ENCODE data around the gene NAV2.

Gene NAV2

DNA sequence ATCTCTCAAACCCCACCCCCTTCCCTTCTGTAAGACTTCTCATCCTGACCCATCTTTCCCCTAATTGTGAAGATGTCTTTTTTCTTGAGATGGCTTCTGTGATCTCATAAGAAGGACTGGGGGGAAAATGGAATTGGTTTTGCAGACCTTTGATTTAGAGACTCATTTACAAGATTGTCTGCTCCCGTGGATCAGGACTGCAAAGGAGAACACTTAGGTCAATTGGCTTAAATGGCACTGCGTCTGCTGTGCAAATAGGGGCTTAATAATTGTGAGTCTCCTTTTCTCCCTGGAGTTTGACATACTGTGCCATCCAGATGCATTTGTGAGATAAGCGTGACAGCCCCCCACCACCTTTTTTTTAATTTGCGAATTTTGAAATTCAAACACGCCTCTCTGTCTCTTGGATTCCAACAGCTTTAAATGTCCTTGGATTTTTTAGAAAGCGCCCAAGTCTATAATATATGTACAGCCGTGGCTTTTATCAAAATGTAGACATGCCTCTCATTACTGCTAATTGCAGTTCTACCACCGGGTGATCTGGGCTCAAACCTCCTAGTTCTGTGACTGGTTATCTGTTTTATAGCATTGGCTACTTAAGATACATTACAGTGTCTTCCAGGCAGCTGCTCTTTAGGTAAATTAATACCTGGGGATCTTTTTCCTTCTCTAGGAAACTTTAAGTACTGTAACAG is 297.7 kb downstream of the NAV2 start:
- no peak for DNase-seq (ENCODE audit: low read depth)
- TF ChIP-seq, protein P1, sequence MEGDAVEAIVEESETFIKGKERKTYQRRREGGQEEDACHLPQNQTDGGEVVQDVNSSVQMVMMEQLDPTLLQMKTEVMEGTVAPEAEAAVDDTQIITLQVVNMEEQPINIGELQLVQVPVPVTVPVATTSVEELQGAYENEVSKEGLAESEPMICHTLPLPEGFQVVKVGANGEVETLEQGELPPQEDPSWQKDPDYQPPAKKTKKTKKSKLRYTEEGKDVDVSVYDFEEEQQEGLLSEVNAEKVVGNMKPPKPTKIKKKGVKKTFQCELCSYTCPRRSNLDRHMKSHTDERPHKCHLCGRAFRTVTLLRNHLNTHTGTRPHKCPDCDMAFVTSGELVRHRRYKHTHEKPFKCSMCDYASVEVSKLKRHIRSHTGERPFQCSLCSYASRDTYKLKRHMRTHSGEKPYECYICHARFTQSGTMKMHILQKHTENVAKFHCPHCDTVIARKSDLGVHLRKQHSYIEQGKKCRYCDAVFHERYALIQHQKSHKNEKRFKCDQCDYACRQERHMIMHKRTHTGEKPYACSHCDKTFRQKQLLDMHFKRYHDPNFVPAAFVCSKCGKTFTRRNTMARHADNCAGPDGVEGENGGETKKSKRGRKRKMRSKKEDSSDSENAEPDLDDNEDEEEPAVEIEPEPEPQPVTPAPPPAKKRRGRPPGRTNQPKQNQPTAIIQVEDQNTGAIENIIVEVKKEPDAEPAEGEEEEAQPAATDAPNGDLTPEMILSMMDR (conservative IDR thresholded peaks at IDR 0.05; ENCODE audit: low read depth, low read length): no peak
- H3K4me3 ChIP-seq (ENCODE audit: low read length): no peak overlapping the region

DNA sequence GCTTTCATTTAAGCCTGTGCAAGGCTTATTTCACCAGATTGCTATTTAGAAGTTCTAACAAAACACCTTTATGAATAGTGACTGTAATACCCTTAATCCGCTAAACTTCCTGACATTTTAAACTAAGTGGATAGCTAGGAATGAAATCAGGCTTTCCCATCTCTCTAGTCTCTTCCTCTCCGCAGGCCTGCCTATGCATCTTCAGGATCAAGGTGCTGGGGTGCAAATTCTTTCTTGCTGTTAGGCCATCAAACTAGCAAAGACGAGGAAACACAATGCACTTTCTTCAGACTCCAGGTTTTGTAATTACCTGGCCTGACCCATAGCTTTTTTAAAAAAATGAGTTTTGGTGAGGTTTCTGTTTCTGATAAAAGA is 298.2 kb downstream of the NAV2 start:
- H3K4me3 ChIP-seq (ENCODE audit: low read length): no peak overlapping the region
- no peak for DNase-seq (ENCODE audit: low read depth)
- TF ChIP-seq, protein P1 (conservative IDR thresholded peaks at IDR 0.05; ENCODE audit: low read depth, low read length): no peak

DNA sequence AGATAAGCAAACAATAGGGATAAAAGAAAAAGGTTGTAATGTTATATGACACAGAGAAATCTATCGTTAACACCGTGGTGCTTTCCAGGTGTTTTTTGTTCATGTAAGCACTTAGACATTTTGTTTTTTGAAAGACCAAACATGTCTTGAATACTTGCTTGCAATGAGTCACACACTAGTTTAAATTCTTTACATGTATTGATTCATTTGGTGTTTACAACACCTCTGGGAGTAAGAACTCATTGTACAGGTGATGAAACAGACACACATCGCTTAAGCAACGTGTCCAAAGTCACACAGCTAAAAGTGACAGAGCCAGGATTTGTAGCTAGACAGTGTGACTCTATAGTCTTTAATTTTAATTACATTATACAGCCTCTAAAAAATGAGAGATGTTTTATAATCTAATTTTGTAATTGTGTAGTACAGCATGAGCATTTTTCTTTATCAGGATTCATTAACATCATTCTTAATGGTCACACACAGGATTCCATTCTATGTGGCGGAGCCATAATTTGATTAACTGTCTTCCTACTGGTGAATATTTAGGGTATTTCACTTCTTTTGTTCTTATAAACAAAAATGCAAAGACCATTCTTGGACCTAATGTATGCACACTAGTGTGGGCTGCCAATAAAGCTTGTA is 298.8 kb downstream of the NAV2 start:
- TF ChIP-seq, protein P1 (conservative IDR thresholded peaks at IDR 0.05; ENCODE audit: low read depth, low read length): no peak
- no peak for DNase-seq (ENCODE audit: low read depth)

DNA sequence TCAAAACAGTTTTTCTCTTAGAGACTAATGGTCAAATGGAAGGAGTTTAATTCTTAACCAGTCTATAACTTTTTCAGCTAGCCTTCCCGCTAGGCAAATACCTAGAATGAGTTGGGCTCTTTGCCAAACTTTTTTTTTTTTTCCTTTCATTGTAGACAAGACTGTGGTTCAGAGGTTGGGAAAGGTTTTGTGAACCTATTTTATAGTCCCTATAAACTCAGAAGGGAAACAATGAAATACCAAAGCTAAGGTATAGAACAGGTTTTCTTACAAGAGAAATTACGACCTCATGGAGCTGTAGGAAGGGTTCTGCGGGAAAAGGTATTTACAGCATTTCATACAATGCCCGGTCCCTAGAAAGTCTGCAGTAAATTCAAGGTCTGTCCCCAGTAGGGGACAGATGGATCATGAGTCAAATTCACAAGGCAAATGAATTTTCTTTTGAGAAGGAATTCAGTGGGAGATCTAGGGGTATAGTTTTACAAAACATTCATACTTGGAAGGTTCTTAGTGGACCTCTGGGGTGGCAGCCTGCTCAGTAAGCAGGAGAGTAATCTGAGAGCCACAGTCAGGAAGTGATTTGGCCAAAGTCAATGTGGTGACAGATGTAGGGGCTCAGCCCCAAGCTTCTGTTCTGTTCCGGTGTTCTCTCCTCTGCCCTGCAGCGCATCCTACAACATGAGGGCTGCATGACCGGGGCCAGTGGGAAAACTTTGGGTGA is 300.9 kb downstream of the NAV2 start:
- no peak for DNase-seq (ENCODE audit: low read depth)
- H3K4me3 ChIP-seq (ENCODE audit: low read length): no peak overlapping the region
- TF ChIP-seq, protein P1 (conservative IDR thresholded peaks at IDR 0.05; ENCODE audit: low read depth, low read length): no peak

More for the DNA sequence above, 298.8 kb downstream of the NAV2 start:
- no peak overlapping the region for H3K4me3 ChIP-seq (ENCODE audit: low read length)

DNA sequence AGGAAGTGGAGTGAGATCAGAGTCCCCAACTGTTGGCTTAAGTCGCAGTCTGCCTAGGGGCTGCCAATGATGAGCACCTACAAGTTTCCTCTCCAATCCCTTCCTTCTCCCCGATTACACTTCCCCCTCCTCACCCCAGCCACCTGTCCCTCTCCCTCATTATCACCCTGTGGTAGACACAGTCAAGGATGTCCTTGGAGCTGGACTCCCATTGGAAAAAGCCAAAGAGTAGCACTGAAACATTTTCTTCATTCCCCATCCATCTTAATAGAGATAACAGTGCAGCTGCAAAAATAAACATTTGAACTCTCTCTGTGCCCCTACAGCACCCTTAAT is 301.4 kb downstream of the NAV2 start:
- no peak overlapping the region for H3K4me3 ChIP-seq (ENCODE audit: low read length)
- TF ChIP-seq, protein P1 (conservative IDR thresholded peaks at IDR 0.05; ENCODE audit: low read depth, low read length): no peak
- no peak for DNase-seq (ENCODE audit: low read depth)

DNA sequence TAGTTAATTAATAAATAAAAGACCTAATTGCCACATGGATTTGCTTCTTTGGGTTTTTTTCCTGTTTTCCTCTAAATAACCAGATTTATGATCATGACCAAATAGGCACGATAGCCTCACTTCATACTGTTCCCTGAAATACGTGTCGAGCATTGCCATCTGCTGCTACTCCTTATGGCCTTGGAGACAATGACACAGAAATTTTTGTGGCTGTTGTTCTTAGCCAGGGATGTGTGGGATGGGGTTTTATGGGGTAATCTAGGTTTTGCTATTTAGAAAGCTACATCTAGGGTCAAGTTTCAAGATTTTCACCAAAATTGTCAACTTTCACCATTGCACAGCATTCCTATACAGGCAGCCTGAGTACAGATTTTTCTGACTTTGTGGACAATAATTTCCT is 302.5 kb downstream of the NAV2 start:
- DNase-seq (ENCODE audit: low read depth): no peak
- TF ChIP-seq, protein P1 (conservative IDR thresholded peaks at IDR 0.05; ENCODE audit: low read depth, low read length): no peak
- H3K4me3 ChIP-seq (ENCODE audit: low read length): no peak overlapping the region
